Measurements from ENCODE around the gene SFT2D3. TPM values are rescaled to one million over a fixed set of nuclear protein-coding genes. Genes with fewer than 3 reads are reported as not detected.
A peak's percentile ranks its signal among the peaks of the same experiment; 100 is the strongest.

Gene SFT2D3
- total and polyA plus RNA-seq, 2 of the 13 experiments (the other 11 are each of a cell fraction or from before 2014, with no cell fraction given): 8.3 to 9.4 TPM

GRCh38 chr2:127701651-127702394 lies 526 bp downstream of the SFT2D3 start (continued):
- TF ChIP-seq ZNF138 (CRISPR knock-in tag; IDR thresholded peaks at IDR 0.05; ENCODE audit: low read depth) (peak; percentile 92; the same call in 1 of the 2 replicates), KMT2B (CRISPR knock-in tag; IDR thresholded peaks at IDR 0.05) (peak; percentile 77), GABPB1 (CRISPR knock-in tag; IDR thresholded peaks at IDR 0.05) (peak; percentile 83), ELF3 (CRISPR knock-in tag; IDR thresholded peaks at IDR 0.05) (peak; percentile 38; the same call in 1 of the 2 replicates), CREB3 (CRISPR knock-in tag; IDR thresholded peaks at IDR 0.05) (peak; percentile 96), HOXA9 (CRISPR knock-in tag; IDR thresholded peaks at IDR 0.05; ENCODE audit: borderline replicate concordance) (peak; percentile 16; the same call in 1 of the 2 replicates), MXD4 (CRISPR knock-in tag; IDR thresholded peaks at IDR 0.05) (peak; percentile 75), ZNF205 (CRISPR knock-in tag; IDR thresholded peaks at IDR 0.05) (peak; percentile 79), BRCA1 (CRISPR knock-in tag; IDR thresholded peaks at IDR 0.05) (peak; percentile 85; the same call in 1 of the 2 replicates), XBP1 (CRISPR knock-in tag; IDR thresholded peaks at IDR 0.05) (no peak; the same call in 1 of the 2 replicates), ZNF788 (CRISPR knock-in tag; IDR thresholded peaks at IDR 0.05; ENCODE audit: borderline replicate concordance) (peak; percentile 86; the same call in 1 of the 2 replicates), TEF (CRISPR knock-in tag; IDR thresholded peaks at IDR 0.05) (0 out of 2 replicates have a peak, but pooled peaks have one; percentile 40), ZNF362 (CRISPR knock-in tag; IDR thresholded peaks at IDR 0.05; ENCODE audit: borderline replicate concordance) (peak; percentile 45; the same call in 1 of the 2 replicates), ZNF335 (CRISPR knock-in tag; IDR thresholded peaks at IDR 0.05) (0 out of 2 replicates have a peak, but pooled peaks have one; percentile 52), RBM22 (optimal IDR thresholded peaks at IDR 0.05; ENCODE audit: low read length) (peak; percentile 90), MAZ (IDR thresholded peaks at IDR 0.05; ENCODE audit: borderline replicate concordance, low read depth, low read length) (no peak), MAZ (CRISPR knock-in tag; IDR thresholded peaks at IDR 0.05; ENCODE audit: low read depth) (peak; percentile 85; the same call in 1 of the 2 replicates), HIVEP1 (CRISPR knock-in tag; IDR thresholded peaks at IDR 0.05) (peak; percentile 63; the same call in 1 of the 2 replicates), ZNF749 (CRISPR knock-in tag; IDR thresholded peaks at IDR 0.05; ENCODE audit: borderline replicate concordance) (peak; percentile 87; the same call in 1 of the 2 replicates), ZNF777 (CRISPR knock-in tag; IDR thresholded peaks at IDR 0.05) (peak; percentile 96), ZNF557 (CRISPR knock-in tag; IDR thresholded peaks at IDR 0.05) (0 out of 2 replicates have a peak, but pooled peaks have one; percentile 12), ZNF143 (CRISPR knock-in tag; IDR thresholded peaks at IDR 0.05) (peak; percentile 36; the same call in 1 of the 2 replicates), MEIS1 (CRISPR knock-in tag; IDR thresholded peaks at IDR 0.05; ENCODE audit: borderline replicate concordance) (0 out of 2 replicates have a peak, but pooled peaks have one; percentile 30), PREB (CRISPR knock-in tag; IDR thresholded peaks at IDR 0.05) (peak; percentile 87), ZNF552 (CRISPR knock-in tag; IDR thresholded peaks at IDR 0.05; ENCODE audit: borderline replicate concordance) (peak; percentile 93), HNF4A (CRISPR knock-in tag; IDR thresholded peaks at IDR 0.05) (peak; percentile 35), XRCC5 (optimal IDR thresholded peaks at IDR 0.05; ENCODE audit: low read length) (peak; percentile 82)

Measured in HepG2 (cell line).